ENCODE results near the gene TRIM56.
"Not testable (repeated sequence)": the region's sequence is repeated elsewhere in the genome, so short reads cannot be mapped to it uniquely, and the experiment has no call there.

TRIM56 gene

GRCh38 chr7:101128040-101128834 lies 43.0 kb downstream of the TRIM56 start:
- TF ChIP-seq ZNF274 (IDR thresholded peaks at IDR 0.05; ENCODE audit: low read depth, low read length), result no peak
- TF ChIP-seq SUZ12 (IDR thresholded peaks at IDR 0.05; ENCODE audit: extremely low read depth, insufficient read depth, insufficient read length), result no peak
- no peak for TF ChIP-seq YY1 (IDR thresholded peaks at IDR 0.05; ENCODE audit: insufficient read depth, insufficient read length)
- peaks cover 10% of the 10 kb centered on the region for H3K4me1 ChIP-seq (ENCODE audit: insufficient read depth, insufficient read length)
- no peak overlapping the region for H3K4me3 ChIP-seq (ENCODE audit: insufficient read length, low read depth)
- H3K9me3 ChIP-seq (ENCODE audit: insufficient read depth, low read length), result no peaks in the 10 kb centered on the region
- peak overlapping the region; percentile 44 for H3K9ac ChIP-seq (ENCODE audit: insufficient read length, low read depth)
- peaks cover 38% of the 10 kb centered on the region for H3K36me3 ChIP-seq (ENCODE audit: insufficient read depth, insufficient read length, low read length)
- DNase-seq (ENCODE audit: low read depth, low spot score), result no peak
- no peaks in the 10 kb centered on the region for H3K27me3 ChIP-seq (ENCODE audit: insufficient read depth, insufficient read length)

GRCh38 chr7:101129603-101130117 lies 44.4 kb downstream of the TRIM56 start:
- Histone ChIP-seq H3K4me1 (ENCODE audit: insufficient read depth, insufficient read length) (peaks cover 9% of the 10 kb centered on the region), H3K4me3 (ENCODE audit: insufficient read length, low read depth) (no peak overlapping the region)

GRCh38 chr7:101132626-101133600 lies 47.6 kb downstream of the TRIM56 start:
- not testable (repeated sequence) for H3K4me1 ChIP-seq (ENCODE audit: insufficient read depth, insufficient read length); H3K27me3 ChIP-seq (ENCODE audit: insufficient read depth, insufficient read length); DNase-seq (ENCODE audit: low read depth, low spot score); H3K4me3 ChIP-seq (ENCODE audit: insufficient read length, low read depth); H3K9ac ChIP-seq (ENCODE audit: insufficient read length, low read depth); H3K9me3 ChIP-seq (ENCODE audit: insufficient read depth, low read length)
- H3K36me3 ChIP-seq (ENCODE audit: insufficient read depth, insufficient read length, low read length), result peaks cover 72% of the 10 kb centered on the region

More at GRCh38 chr7:101129603-101130117, 44.4 kb downstream of the TRIM56 start:
- no peaks in the 10 kb centered on the region for H3K9me3 ChIP-seq (ENCODE audit: insufficient read depth, low read length)
- TF ChIP-seq YY1 (IDR thresholded peaks at IDR 0.05; ENCODE audit: insufficient read depth, insufficient read length) (no peak), ZNF274 (IDR thresholded peaks at IDR 0.05; ENCODE audit: low read depth, low read length) (no peak), SUZ12 (IDR thresholded peaks at IDR 0.05; ENCODE audit: extremely low read depth, insufficient read depth, insufficient read length) (no peak)
- no peak overlapping the region for H3K9ac ChIP-seq (ENCODE audit: insufficient read length, low read depth)
- no peaks in the 10 kb centered on the region for H3K27me3 ChIP-seq (ENCODE audit: insufficient read depth, insufficient read length)
- no peak for DNase-seq (ENCODE audit: low read depth, low spot score)
- H3K36me3 ChIP-seq (ENCODE audit: insufficient read depth, insufficient read length, low read length), result peaks cover 53% of the 10 kb centered on the region

GRCh38 chr7:101133621-101134398 lies 48.5 kb downstream of the TRIM56 start:
- no peak for TF ChIP-seq SUZ12 (IDR thresholded peaks at IDR 0.05; ENCODE audit: extremely low read depth, insufficient read depth, insufficient read length)
- TF ChIP-seq ZNF274 (IDR thresholded peaks at IDR 0.05; ENCODE audit: low read depth, low read length), result no peak
- TF ChIP-seq YY1 (IDR thresholded peaks at IDR 0.05; ENCODE audit: insufficient read depth, insufficient read length), result no peak
- Histone ChIP-seq H3K27me3 (ENCODE audit: insufficient read depth, insufficient read length) (no peaks in the 10 kb centered on the region), H3K36me3 (ENCODE audit: insufficient read depth, insufficient read length, low read length) (peaks cover 65% of the 10 kb centered on the region), H3K4me3 (ENCODE audit: insufficient read length, low read depth) (no peak overlapping the region), H3K9ac (ENCODE audit: insufficient read length, low read depth) (no peak overlapping the region), H3K9me3 (ENCODE audit: insufficient read depth, low read length) (no peaks in the 10 kb centered on the region), H3K4me1 (ENCODE audit: insufficient read depth, insufficient read length) (peaks cover 2% of the 10 kb centered on the region)
- no peak for DNase-seq (ENCODE audit: low read depth, low spot score)

GRCh38 chr7:101134399-101134980 lies 49.2 kb downstream of the TRIM56 start:
- Histone ChIP-seq H3K36me3 (ENCODE audit: insufficient read depth, insufficient read length, low read length) (peaks cover 65% of the 10 kb centered on the region), H3K27me3 (ENCODE audit: insufficient read depth, insufficient read length) (no peaks in the 10 kb centered on the region), H3K4me3 (ENCODE audit: insufficient read length, low read depth) (no peak overlapping the region), H3K4me1 (ENCODE audit: insufficient read depth, insufficient read length) (peaks cover 2% of the 10 kb centered on the region), H3K9ac (ENCODE audit: insufficient read length, low read depth) (no peak overlapping the region), H3K9me3 (ENCODE audit: insufficient read depth, low read length) (no peaks in the 10 kb centered on the region)
- no peak for DNase-seq (ENCODE audit: low read depth, low spot score)
- no peak for TF ChIP-seq SUZ12 (IDR thresholded peaks at IDR 0.05; ENCODE audit: extremely low read depth, insufficient read depth, insufficient read length)
- TF ChIP-seq ZNF274 (IDR thresholded peaks at IDR 0.05; ENCODE audit: low read depth, low read length), result no peak
- no peak for TF ChIP-seq YY1 (IDR thresholded peaks at IDR 0.05; ENCODE audit: insufficient read depth, insufficient read length)

- Histone ChIP-seq H3K4me1 (ENCODE audit: insufficient read depth, insufficient read length) (peaks cover 2% of the 10 kb centered on the region), H3K9me3 (ENCODE audit: insufficient read depth, low read length) (no peaks in the 10 kb centered on the region), H3K4me3 (ENCODE audit: insufficient read length, low read depth) (no peak overlapping the region), H3K27me3 (ENCODE audit: insufficient read depth, insufficient read length) (no peaks in the 10 kb centered on the region), H3K36me3 (ENCODE audit: insufficient read depth, insufficient read length, low read length) (peaks cover 43% of the 10 kb centered on the region), H3K9ac (ENCODE audit: insufficient read length, low read depth) (no peak overlapping the region)
- no peak for TF ChIP-seq YY1 (IDR thresholded peaks at IDR 0.05; ENCODE audit: insufficient read depth, insufficient read length)
- DNase-seq (ENCODE audit: low read depth, low spot score), result no peak
These were observed 52.5 kb downstream of the TRIM56 start for GRCh38 chr7:101137651-101138212.

Data from NT2/D1 (cell line).